Renal pelvis (tissue), 12 donors: ENCODE data around the gene GPBP1L1. TPM values are rescaled to one million over a fixed set of nuclear protein-coding genes. Genes with fewer than 3 reads are reported as not detected.
"Not testable (repeated sequence)": the region's sequence is repeated elsewhere in the genome, so short reads cannot be mapped to it uniquely, and the experiment has no call there.

Source experiments
- DNase-seq: peaks from one replicate; pipeline ENCODE4 v3.0.0-alpha.2; 2013
- long read RNA-seq, 16 experiments: transcript quantifications; one replicate each; lab custom pipeline, GENCODE V29; 2026
- polyA plus RNA-seq, 3 donors: library from polyadenylated mRNA; unstranded; fragments of 120-200 nt; gene quantifications; one replicate each; pipeline ENCODE4 v1.2.1, GENCODE V29; 2013; ENCODE audit not compliant: insufficient read length in 3 of 3

Gene GPBP1L1, protein sequence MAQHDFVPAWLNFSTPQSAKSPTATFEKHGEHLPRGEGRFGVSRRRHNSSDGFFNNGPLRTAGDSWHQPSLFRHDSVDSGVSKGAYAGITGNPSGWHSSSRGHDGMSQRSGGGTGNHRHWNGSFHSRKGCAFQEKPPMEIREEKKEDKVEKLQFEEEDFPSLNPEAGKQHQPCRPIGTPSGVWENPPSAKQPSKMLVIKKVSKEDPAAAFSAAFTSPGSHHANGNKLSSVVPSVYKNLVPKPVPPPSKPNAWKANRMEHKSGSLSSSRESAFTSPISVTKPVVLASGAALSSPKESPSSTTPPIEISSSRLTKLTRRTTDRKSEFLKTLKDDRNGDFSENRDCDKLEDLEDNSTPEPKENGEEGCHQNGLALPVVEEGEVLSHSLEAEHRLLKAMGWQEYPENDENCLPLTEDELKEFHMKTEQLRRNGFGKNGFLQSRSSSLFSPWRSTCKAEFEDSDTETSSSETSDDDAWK
- polyA plus RNA-seq = 100 to 1,000 TPM in 2 of 3 donors, 10 to 100 TPM in 1; 96.7 to 139 (median 115) TPM
- long read RNA-seq, donor 1, transcript GPBP1L1-202 (13 exons, 3,736 nt) = major isoform, 8 of 27 reads
- long read RNA-seq, donor 1, partial matches to known transcripts = 9 of 27 reads
- long read RNA-seq, donor 1, other reads (novel, unspliced or antisense) = 0 of 27 reads
- long read RNA-seq, donor 2, transcript GPBP1L1-202 (13 exons, 3,736 nt) = major isoform, 8 of 76 reads
- long read RNA-seq, donor 2, partial matches to known transcripts = 5 of 76 reads
- long read RNA-seq, donor 2, other reads (novel, unspliced or antisense) = 54 of 76 reads
- long read RNA-seq, donor 3, partial matches to known transcripts = 0 of 10 reads
- long read RNA-seq, donor 3, other reads (novel, unspliced or antisense) = 0 of 10 reads
- long read RNA-seq, donor 4, transcript GPBP1L1-207 (3 exons, 964 nt) = minor isoform, 5 of 18 reads
- long read RNA-seq, donor 4, transcript GPBP1L1-201 (12 exons, 3,599 nt) = major isoform, 6 of 18 reads
- long read RNA-seq, donor 4, partial matches to known transcripts = 0 of 18 reads
- long read RNA-seq, donor 4, other reads (novel, unspliced or antisense) = 0 of 18 reads
- long read RNA-seq, donor 5, partial matches to known transcripts = 0 of 10 reads
- long read RNA-seq, donor 5, other reads (novel, unspliced or antisense) = 0 of 10 reads
- long read RNA-seq, donor 6, transcript GPBP1L1-202 (13 exons, 3,736 nt) = major isoform, 5 of 87 reads
- long read RNA-seq, donor 6, transcript GPBP1L1-207 (3 exons, 964 nt) = major isoform, 5 of 87 reads
- long read RNA-seq, donor 6, partial matches to known transcripts = 37 of 87 reads
- long read RNA-seq, donor 6, other reads (novel, unspliced or antisense) = 35 of 87 reads
- long read RNA-seq, donor 7, transcript GPBP1L1-201 (12 exons, 3,599 nt) = minor isoform, 7 of 23 reads
- long read RNA-seq, donor 7, transcript GPBP1L1-202 (13 exons, 3,736 nt) = major isoform, 11 of 23 reads
- long read RNA-seq, donor 7, partial matches to known transcripts = 0 of 23 reads
- long read RNA-seq, donor 7, other reads (novel, unspliced or antisense) = 0 of 23 reads
- long read RNA-seq, donor 8, partial matches to known transcripts = 0 of 7 reads
- long read RNA-seq, donor 8, other reads (novel, unspliced or antisense) = 0 of 7 reads
- long read RNA-seq, donor 9, transcript GPBP1L1-202 (13 exons, 3,736 nt) = major isoform, 8 of 19 reads
- long read RNA-seq, donor 9, transcript GPBP1L1-207 (3 exons, 964 nt) = minor isoform, 5 of 19 reads
- long read RNA-seq, donor 9, partial matches to known transcripts = 0 of 19 reads
- long read RNA-seq, donor 9, other reads (novel, unspliced or antisense) = 0 of 19 reads
- long read RNA-seq, donor 10, transcript GPBP1L1-207 (3 exons, 964 nt) = major isoform, 6 of 52 reads
- long read RNA-seq, donor 10, partial matches to known transcripts = 6 of 52 reads
- long read RNA-seq, donor 10, other reads (novel, unspliced or antisense) = 26 of 52 reads
- long read RNA-seq, donor 11, partial matches to known transcripts = 0 of 11 reads
- long read RNA-seq, donor 11, other reads (novel, unspliced or antisense) = 0 of 11 reads
- long read RNA-seq, donor 12, transcript GPBP1L1-207 (3 exons, 964 nt) = minor isoform, 5 of 34 reads
- long read RNA-seq, donor 12, transcript GPBP1L1-202 (13 exons, 3,736 nt) = major isoform, 12 of 34 reads
- long read RNA-seq, donor 12, partial matches to known transcripts = 6 of 34 reads
- long read RNA-seq, donor 12, other reads (novel, unspliced or antisense) = 0 of 34 reads
- long read RNA-seq, donor 13, partial matches to known transcripts = 5 of 42 reads
- long read RNA-seq, donor 13, other reads (novel, unspliced or antisense) = 28 of 42 reads
- long read RNA-seq, donor 14 = 0 reads
- long read RNA-seq, donor 15, transcript GPBP1L1-201 (12 exons, 3,599 nt) = major isoform, 7 of 26 reads
- long read RNA-seq, donor 15, transcript GPBP1L1-202 (13 exons, 3,736 nt) = major isoform, 7 of 26 reads
- long read RNA-seq, donor 15, partial matches to known transcripts = 5 of 26 reads
- long read RNA-seq, donor 15, other reads (novel, unspliced or antisense) = 0 of 26 reads
- long read RNA-seq, donor 16, partial matches to known transcripts = 0 of 15 reads
- long read RNA-seq, donor 16, other reads (novel, unspliced or antisense) = 0 of 15 reads

DNA sequence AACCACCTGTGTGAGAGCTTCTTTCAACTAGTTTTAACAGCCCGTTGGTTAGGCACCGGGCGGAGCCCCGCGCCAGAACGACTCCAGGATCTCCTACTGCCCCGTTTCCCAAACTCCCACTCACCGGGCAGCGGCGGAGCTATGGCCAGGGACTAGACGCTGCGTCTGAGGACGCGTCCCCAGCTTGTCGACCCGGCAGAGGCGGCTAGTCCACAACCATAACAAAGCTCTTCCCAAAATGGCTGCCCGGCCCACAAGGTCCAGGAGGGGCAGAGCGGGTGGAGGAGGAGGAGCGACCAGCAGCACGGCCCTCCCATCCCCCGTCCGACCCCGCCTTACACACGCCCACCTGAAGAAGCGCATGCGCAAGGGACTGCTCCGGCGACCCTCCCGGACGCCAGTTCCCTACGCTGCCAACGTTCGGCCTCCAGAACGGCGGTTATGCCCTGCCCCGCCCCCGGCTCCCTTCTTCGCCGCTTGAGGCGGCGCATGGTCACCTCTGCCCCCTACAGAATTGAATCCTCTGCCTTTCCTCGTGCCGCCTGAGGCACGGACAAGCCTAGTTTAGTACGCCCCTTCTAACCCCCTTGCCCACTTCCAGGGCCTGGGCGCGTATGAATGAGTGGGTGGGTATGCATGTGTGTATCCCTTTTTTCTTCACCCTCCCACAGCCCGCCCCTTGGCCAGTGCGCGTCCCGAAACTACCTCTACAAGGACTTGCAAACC, at the start of gene GPBP1L1:
GPBP1L1 (minus strand) TSS at position 246 of the 726 bp plus-strand sequence. CDS start 27,446 bp downstream, outside the sequence.
- DNase-seq = peak; percentile 96

DNA sequence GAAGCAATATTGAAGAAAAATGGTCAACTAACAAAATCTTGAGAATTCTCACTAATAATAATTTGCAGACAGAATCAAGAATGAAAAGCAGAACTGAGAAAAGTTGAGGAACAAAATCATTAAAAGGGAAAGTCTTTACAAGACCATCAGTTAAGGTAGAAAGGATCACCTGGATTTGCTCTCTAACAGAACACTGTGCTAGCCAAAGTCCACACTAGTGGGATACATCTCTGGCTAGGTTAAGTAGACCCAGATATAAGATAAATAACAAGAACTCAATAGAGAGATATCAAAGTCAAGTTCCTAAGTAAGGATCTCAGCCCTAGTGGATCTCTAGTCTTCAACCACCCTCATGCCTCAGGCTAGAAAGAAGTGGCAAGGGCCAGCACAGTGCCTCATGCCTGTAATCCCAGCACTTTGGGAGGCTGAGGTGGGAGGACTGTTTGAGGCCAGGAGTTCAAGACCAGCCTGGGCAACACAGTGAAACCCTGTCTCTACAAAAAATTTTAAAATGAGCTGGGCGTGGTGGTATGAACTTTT, 44.5 kb upstream of the GPBP1L1 start:
- no peak for DNase-seq

DNA sequence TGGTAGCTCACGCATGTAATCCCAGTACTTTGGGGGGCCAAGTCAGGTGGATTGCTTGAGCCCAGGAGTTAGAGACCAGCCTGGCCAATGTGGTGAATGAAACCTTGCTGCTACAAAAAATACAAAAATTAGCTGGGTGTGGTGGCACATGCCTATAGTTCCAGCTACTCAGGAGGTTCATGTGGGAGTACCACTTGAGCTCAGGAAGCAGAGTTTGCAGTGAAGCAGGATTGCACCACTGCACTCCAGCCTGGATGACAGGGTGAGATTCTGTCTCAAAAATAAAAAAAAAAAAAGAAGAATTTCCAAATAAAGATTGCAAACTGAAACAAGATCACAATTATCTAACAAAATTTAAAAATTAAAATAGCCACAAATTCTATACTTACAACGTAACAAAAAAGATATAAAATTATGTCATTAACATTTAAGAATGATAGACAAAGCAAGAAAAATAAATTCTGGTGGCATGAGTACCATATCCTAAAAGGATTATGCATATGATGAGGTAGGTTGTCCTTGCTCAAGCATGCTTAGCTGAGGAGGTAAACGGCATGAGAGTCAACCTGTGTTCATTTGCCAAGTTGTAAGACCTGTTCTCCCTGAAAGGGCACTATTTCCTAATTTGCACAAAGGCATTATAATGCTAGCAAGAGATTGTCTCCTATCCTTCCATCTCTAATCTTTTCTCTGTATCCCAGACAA, 43.9 kb upstream of the GPBP1L1 start:
- DNase-seq = peak; percentile 12

DNA sequence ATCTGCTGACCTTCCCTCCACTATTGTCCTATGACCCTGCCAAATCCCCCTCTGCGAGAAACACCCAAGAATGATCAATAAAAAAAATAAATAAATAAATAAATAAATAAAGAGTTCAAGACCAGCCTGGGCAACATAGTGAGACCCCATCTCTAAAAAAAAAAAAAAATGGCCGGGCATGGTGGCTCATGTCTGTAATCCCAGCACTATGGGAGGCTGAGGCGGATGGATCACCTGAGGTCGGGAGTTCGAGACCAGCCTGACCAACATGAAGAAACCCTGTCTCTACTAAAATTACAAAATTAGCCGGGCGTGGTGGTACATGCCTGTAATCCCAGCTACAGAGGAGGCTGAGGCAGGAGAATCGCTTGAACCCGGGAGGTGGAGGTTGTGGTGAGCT, 39.7 kb upstream of the GPBP1L1 start:
- not testable (repeated sequence) for DNase-seq

DNA sequence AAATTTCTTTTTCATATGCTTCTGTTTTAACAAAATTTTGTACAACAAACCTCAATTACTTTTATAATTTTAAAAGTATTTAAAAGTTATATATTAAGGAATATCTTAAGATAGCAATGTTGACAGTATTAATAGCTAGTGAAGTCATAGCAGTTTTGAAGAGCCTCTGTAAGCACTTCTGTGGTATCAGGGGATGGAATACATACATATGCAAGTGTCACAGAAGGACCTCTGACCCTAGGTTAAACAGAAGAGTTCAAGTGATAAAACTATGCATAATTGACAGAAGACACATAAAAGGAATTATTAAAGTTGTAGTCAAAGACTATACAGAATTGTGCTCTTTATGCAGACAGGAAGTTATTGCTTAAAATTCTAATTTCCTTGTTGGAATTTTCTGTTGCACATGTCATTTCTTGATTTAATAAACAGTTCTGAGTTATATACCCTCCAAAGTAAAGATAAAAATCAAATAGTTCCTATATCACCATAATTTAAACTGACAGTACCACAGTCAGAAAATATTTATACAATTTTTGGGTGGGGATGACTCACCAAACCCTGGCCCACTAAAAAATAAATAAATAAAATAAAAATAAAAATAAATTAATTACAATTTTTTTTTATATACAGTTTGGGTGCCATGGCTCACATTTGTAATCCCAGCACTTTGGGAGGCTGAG, 37.1 kb upstream of the GPBP1L1 start:
- DNase-seq = no peak

DNA sequence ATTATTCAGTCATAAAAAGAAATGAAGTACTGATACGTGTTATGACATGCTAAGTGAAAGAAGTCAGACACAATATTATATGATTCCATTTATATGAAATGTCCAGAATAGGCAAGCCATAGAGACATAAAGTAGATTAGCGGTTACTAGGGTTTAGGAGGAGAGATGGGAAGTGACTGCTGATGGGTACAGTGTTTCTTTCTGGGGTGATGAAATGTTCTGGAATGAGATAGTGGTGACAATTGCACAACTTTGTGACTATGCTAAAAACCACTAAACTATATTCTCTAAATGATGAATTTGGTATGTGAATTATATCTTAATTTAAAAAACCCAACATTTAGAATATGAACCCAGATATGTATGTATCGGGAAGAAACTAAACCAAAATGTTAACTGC, 36.5 kb upstream of the GPBP1L1 start:
- DNase-seq = no peak

DNA sequence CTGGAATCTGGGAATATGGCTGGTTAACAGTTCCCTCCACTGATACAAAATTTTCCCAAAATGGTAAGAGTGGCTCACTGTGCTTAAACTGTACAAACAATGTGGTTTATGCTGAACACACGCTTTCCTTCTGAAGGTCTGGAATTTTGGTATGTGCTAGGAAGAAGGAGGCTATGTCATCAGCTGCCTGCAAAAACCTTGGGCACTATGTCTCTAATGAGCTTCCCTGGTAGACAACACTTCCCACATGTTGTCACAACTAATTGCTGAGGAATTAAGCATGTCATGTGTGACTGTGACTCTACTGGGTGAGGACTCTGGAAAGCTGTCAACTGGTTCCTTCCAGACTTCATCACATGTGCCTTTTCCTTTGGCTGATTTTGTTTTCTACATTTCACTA, 34.9 kb upstream of the GPBP1L1 start:
- no peak for DNase-seq

DNA sequence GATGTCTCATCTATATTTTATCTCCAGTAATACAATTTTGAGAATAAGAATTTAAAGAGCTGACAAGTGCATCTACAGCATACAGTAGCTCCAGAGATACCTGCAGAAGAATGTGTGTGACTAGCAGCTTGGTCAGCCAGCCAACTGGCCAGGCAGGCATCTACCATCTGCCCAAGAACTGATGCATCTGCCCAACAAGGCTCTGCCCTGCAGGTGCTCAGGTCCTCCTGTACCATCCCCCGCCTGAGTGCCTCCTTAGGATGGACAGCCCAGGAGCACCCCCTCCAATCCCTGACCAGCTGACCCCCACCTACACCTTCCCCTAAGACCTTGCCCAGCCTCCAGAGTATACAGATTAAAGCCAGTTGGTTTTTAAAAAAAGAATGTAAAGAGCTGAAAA, 32.0 kb upstream of the GPBP1L1 start:
- DNase-seq = no peak

DNA sequence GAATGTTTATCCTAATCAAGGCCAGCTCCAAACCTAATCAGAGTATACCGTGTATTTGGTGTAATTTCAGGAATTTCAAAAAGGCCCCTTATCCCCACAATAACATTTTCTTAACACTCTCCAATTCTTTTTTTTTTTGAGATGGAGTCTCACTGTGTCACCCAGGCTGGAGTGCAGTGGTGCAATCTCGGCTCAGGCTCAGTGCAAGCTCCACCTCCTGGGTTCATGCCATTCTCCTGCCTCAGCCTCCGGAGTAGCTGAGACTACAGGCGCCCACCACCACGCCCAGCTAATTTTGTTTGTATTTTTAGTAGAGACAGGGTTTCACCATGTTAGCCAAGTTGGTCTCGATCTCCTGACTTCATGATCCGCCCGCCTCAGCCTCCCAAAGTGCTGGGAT, 31.1 kb upstream of the GPBP1L1 start:
- not testable (repeated sequence) for DNase-seq

DNA sequence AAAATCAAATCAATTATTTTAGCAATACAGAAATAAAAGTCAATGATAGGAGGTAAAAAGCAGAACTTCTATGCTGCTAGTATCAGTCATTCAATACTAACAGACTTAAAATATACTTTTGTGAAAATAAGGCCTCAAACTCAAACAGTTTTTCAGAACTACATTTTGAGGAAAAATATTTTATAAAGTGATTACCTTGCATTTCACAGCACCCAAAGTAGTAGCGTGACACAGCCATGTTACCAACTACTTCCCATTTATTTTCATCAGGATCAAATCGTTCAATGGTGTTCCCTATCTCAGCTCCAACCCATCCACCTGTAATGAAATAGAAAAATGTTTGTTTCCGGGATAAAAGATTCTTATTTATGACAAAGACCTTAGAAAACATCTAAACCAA, 30.4 kb upstream of the GPBP1L1 start:
- no peak for DNase-seq

DNA sequence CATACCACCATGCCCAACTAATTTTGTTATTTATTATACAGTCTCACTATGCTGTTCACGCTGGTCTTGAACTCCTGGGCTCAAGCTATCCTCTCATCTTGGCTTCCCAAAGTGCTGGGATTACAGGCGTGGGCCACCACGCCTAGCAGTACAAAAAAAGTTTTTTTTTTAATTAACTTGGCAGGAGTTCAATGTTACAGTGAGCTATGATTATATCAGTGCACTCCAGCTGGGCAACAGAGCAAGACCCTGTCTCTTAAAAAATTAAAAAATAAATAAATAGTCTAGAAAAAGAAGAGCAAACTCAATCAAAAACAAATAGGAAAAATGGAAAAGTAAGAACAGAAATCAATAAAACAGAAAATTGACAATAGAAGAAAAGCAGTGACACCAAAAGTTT, 27.4 kb upstream of the GPBP1L1 start:
- DNase-seq = no peak

DNA sequence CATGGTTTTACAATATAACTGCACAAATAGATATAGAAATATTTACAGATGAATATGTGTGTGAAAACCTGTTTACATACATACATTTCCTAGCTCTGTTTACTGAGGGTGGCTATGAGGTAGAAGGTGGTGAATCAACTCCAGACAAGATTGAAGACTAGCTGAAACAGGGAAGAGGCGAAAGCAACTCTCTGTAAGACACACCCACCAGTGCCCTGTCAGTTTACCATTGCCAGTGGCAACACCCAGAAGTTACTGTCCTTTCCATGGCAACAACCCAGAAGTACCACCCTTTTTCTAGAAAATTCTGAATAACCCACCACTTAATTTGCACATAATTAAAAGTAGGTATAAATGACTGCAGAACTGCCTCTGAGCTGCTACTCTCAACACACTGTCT, 18.3 kb upstream of the GPBP1L1 start:
- no peak for DNase-seq

DNA sequence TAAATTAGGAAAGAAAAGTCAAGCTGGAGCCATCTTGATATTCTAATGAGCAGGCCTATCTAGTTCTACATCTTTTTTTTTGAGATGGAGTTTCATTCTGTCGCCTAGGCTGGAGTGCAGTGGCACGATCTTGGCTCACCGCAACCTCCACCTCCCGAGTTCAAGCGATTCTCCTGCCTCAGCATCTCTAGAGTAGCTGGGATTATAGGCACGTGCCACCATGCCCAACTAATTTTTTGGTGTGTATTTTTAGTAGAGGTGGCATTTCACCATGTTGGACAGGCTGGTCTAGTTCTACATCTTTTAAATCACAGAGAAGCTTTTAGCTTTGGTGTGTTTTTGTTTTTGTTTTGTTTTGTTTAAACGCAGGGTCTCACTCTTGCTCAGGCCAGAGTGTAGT, 8.5 kb upstream of the GPBP1L1 start:
- DNase-seq = no peak

DNA sequence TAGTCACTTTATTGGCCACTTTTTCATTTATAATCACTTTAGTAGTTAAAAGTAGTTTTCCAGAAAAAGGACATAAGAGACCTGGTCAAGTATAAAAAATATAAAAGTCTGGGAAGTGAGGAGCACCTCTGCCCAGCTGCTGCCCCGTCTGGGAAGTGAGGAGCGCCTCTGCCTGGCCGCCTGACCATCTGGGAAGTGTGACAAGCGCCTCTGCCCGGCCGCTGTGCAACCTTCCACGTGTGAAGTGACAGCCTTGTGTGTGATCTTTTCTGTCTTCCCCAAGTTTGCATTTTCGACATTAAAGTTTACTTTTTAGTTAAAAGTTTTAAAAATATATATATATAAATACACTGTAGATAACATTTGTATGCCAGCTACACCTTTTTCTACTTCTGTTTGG, 7.5 kb upstream of the GPBP1L1 start:
- not testable (repeated sequence) for DNase-seq

DNA sequence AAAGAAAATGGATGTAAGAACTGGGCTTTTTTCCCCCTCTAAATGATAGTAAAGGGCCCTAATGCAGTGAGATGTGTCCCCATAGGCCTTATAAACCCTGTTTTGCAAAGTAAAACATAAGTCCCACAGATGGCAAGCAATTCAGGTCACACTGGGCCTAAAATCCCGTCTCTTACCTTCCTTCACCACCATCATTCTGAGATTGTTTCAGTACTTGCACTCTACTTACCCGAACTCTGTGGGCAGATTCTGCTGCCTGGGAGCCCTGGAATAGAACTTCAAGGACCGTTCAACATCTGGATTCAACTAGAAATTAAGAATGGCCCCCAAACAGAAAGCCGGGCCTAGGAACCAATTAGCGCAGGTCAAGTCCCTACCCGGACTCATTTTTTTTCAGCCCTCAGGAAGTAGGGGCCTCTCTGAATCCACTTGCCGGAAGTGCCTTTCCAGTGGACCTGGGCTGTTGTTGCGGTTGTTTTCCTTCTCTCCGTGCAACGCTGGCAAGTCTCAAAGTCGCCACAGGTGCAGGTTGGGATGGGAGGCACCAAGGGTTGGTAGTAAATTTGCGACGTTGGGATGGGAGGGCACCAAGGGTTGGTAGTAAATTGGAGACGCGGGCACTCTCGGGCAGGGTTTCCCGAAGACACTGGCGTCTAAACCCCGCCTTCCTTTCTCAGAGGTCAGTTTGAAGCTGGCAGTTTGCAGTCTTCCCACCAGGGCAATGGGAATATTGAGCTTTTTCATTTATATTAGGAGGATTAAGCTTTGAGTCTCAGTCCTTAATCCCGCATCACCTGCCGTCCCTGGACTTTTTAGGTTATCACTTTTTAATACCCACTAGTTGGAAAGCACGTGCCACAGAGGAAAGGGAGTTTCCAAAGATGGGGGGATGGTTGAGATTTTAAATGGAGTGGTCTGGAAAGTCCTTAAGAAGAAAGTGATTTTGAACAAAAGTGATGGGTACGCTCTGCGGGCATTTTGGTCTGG, 1.7 kb upstream of the GPBP1L1 start, which contains the start of gene TMEM69:
TMEM69 (plus strand) TSS at position 428 of the 987 bp plus-strand sequence. CDS start 2,888 bp downstream, outside the sequence.
- peak; percentile 92 for DNase-seq
